ENCODE measurements around the gene ZNF207. TPM values are rescaled to one million over a fixed set of nuclear protein-coding genes. Genes with fewer than 3 reads are reported as not detected.
"Not testable (repeated sequence)": the region's sequence is repeated elsewhere in the genome, so short reads cannot be mapped to it uniquely, and the experiment has no call there.

Gene ZNF207
- total and polyA plus RNA-seq, 2 donors (not counting 1 experiment from before 2014, with no cell fraction given) = 135 to 314 TPM

GRCh38 chr17:32396343-32396742 is 46.4 kb downstream of the ZNF207 start:
- Histone ChIP-seq H3K4me2 (replicated peaks; ENCODE audit: low read depth, low read length, poor library complexity, severe bottlenecking) (no peak overlapping the region), H2AFZ (ENCODE audit: insufficient read depth, low read depth, low read length, poor library complexity, severe bottlenecking) (no peak overlapping the region), H4K20me1 (ENCODE audit: control insufficient read depth, insufficient read depth, low read length, poor library complexity, severe bottlenecking) (no peaks in the 10 kb centered on the region), H3K9ac (ENCODE audit: low read length) (no peak overlapping the region), H3K36me3 (replicated peaks in 1 of 2; ENCODE audit: control extremely low read depth in 1 of 2, control insufficient read depth in 1 of 2, extremely low read depth in 1 of 2, insufficient read depth in 2 of 2, low read length in 1 of 2) (no peaks in the 10 kb centered on the region), H3K4me1 (ENCODE audit: control insufficient read depth in 2 of 2, insufficient read depth in 2 of 2, low read length in 2 of 2) (no peaks in the 10 kb centered on the region), H3K27ac (ENCODE audit: low read length in 2 of 2) (no peak overlapping the region), H3K79me2 (ENCODE audit: control insufficient read depth, insufficient read depth, low read length) (no peaks in the 10 kb centered on the region), H3K4me3 (ENCODE audit: control extremely low read depth in 1 of 5, extremely low read depth in 1 of 5, insufficient read depth in 1 of 5, low read depth in 2 of 5, low read length in 4 of 5) (no peak overlapping the region), H3K27me3 (replicated peaks in 1 of 4; ENCODE audit: control extremely low read depth in 1 of 4, control insufficient read depth in 3 of 4, insufficient read depth in 4 of 4, low read length in 3 of 4) (no peaks in the 10 kb centered on the region), H3K9me3 (ENCODE audit: control extremely low read depth in 1 of 3, control insufficient read depth in 2 of 3, insufficient read depth in 1 of 3, low read length in 2 of 3) (peaks cover 0 to 1% (median 0%) of the 10 kb centered on the region in 3 donors)
- Mint-ChIP-seq H3K4me3 (no peak overlapping the region), H3K27me3 (no peaks in the 10 kb centered on the region), H3K4me1 (no peaks in the 10 kb centered on the region), H3K27ac (no peak overlapping the region), H3K9me3 (ENCODE audit: insufficient read depth) (no peaks in the 10 kb centered on the region)
- DNase-seq = no peak
- 100% methylated on average over 1 of the region's 5 CpGs for whole genome bisulfite sequencing (ENCODE audit: insufficient coverage)
- ATAC-seq (ENCODE audit: low read depth) = no peak
- TF ChIP-seq EZH2 (IDR thresholded peaks at IDR 0.05; ENCODE audit: borderline replicate concordance, insufficient read depth, low read depth, low read length, poor library complexity, severe bottlenecking) (no peak), CTCF (IDR thresholded peaks at IDR 0.05) (no peak)
- CTCF ChIA-PET = interaction anchor here (0.7 kb wide), 1 partner anchor 9 kb away, joined by 3 read pairs; no protein-coding TSS in a partner anchor
- intact Hi-C loops (cut with micrococcal nuclease) = no loop called here
- POLR2A ChIA-PET = no interaction called here

- TF ChIP-seq EZH2 (IDR thresholded peaks at IDR 0.05; ENCODE audit: borderline replicate concordance, insufficient read depth, low read depth, low read length, poor library complexity, severe bottlenecking) (no peak), CTCF (IDR thresholded peaks at IDR 0.05) (no peak)
- Mint-ChIP-seq H3K4me1 (no peaks in the 10 kb centered on the region), H3K27ac (no peak overlapping the region), H3K9me3 (ENCODE audit: insufficient read depth) (no peaks in the 10 kb centered on the region), H3K4me3 (no peak overlapping the region), H3K27me3 (no peaks in the 10 kb centered on the region)
- ChIA-PET CTCF (no interaction called here), POLR2A (interaction anchor here (0.7 kb wide), 1 partner anchor 511 kb away, joined by 4 read pairs; no protein-coding TSS in a partner anchor)
- H3K4me2 ChIP-seq (replicated peaks; ENCODE audit: low read depth, low read length, poor library complexity, severe bottlenecking) = no peak overlapping the region
- DNase-seq (no peak), ATAC-seq (ENCODE audit: low read depth) (no peak)
- H3K9ac ChIP-seq (ENCODE audit: low read length) = no peak overlapping the region
- H3K4me3 ChIP-seq (ENCODE audit: control extremely low read depth in 1 of 5, extremely low read depth in 1 of 5, insufficient read depth in 1 of 5, low read depth in 2 of 5, low read length in 4 of 5) = no peak overlapping the region
- no peaks in the 10 kb centered on the region for H3K79me2 ChIP-seq (ENCODE audit: control insufficient read depth, insufficient read depth, low read length)
- no peaks in the 10 kb centered on the region for H3K9me3 ChIP-seq (ENCODE audit: control extremely low read depth in 1 of 3, control insufficient read depth in 2 of 3, insufficient read depth in 1 of 3, low read length in 2 of 3)
- no peak overlapping the region for H3K27ac ChIP-seq (ENCODE audit: low read length in 2 of 2)
- intact Hi-C loops (cut with micrococcal nuclease) = no loop called here
- H4K20me1 ChIP-seq (ENCODE audit: control insufficient read depth, insufficient read depth, low read length, poor library complexity, severe bottlenecking) = no peaks in the 10 kb centered on the region
- no peak overlapping the region for H2AFZ ChIP-seq (ENCODE audit: insufficient read depth, low read depth, low read length, poor library complexity, severe bottlenecking)
- H3K36me3 ChIP-seq (replicated peaks in 1 of 2; ENCODE audit: control extremely low read depth in 1 of 2, control insufficient read depth in 1 of 2, extremely low read depth in 1 of 2, insufficient read depth in 2 of 2, low read length in 1 of 2) = no peaks in the 10 kb centered on the region
- no peaks in the 10 kb centered on the region for H3K4me1 ChIP-seq (ENCODE audit: control insufficient read depth in 2 of 2, insufficient read depth in 2 of 2, low read length in 2 of 2)
- H3K27me3 ChIP-seq (replicated peaks in 1 of 4; ENCODE audit: control extremely low read depth in 1 of 4, control insufficient read depth in 3 of 4, insufficient read depth in 4 of 4, low read length in 3 of 4) = no peaks in the 10 kb centered on the region
Observed at GRCh38 chr17:32398946-32399345, 49.0 kb downstream of the ZNF207 start.

- H3K36me3 ChIP-seq (replicated peaks in 1 of 2; ENCODE audit: control extremely low read depth in 1 of 2, control insufficient read depth in 1 of 2, extremely low read depth in 1 of 2, insufficient read depth in 2 of 2, low read length in 1 of 2); H4K20me1 ChIP-seq (ENCODE audit: control insufficient read depth, insufficient read depth, low read length, poor library complexity, severe bottlenecking); POLR2A ChIA-PET; H3K9me3 ChIP-seq (ENCODE audit: control extremely low read depth in 1 of 3, control insufficient read depth in 2 of 3, insufficient read depth in 1 of 3, low read length in 2 of 3); H3K27ac ChIP-seq (ENCODE audit: low read length in 2 of 2); ATAC-seq (ENCODE audit: low read depth); intact Hi-C loops (cut with micrococcal nuclease); H3K27me3 Mint-ChIP-seq; H3K9ac ChIP-seq (ENCODE audit: low read length); H3K27me3 ChIP-seq (replicated peaks in 1 of 4; ENCODE audit: control extremely low read depth in 1 of 4, control insufficient read depth in 3 of 4, insufficient read depth in 4 of 4, low read length in 3 of 4); H3K4me3 ChIP-seq (ENCODE audit: control extremely low read depth in 1 of 5, extremely low read depth in 1 of 5, insufficient read depth in 1 of 5, low read depth in 2 of 5, low read length in 4 of 5); H3K4me2 ChIP-seq (replicated peaks; ENCODE audit: low read depth, low read length, poor library complexity, severe bottlenecking); DNase-seq; H3K79me2 ChIP-seq (ENCODE audit: control insufficient read depth, insufficient read depth, low read length); H3K4me1 Mint-ChIP-seq; H3K4me1 ChIP-seq (ENCODE audit: control insufficient read depth in 2 of 2, insufficient read depth in 2 of 2, low read length in 2 of 2); H3K27ac Mint-ChIP-seq; H3K4me3 Mint-ChIP-seq; H2AFZ ChIP-seq (ENCODE audit: insufficient read depth, low read depth, low read length, poor library complexity, severe bottlenecking); CTCF ChIA-PET; H3K9me3 Mint-ChIP-seq (ENCODE audit: insufficient read depth): not testable (repeated sequence)
- 100% methylated on average over 1 of the region's 3 CpGs for WGBS (ENCODE audit: insufficient coverage)
Observed at GRCh38 chr17:32410085-32410484, 60.1 kb downstream of the ZNF207 start.

All from B cell (primary cell).